RWPE1 (cell line): ENCODE measurements around the gene CCNI.
A peak's percentile ranks its signal among the peaks of the same experiment; 100 is the strongest.

Source experiments
- CTCF ChIA-PET: fragments of 350-600 bp; sonication (Branson Sonifier 250); formaldehyde crosslinking; extraction: SDS; loops from one replicate; lab custom pipeline; 2021; lab: Yijun Ruan, JAX
- POLR2A ChIA-PET: fragments of 400-600 bp; formaldehyde crosslinking; extraction: SDS; loops from one replicate; lab custom pipeline; 2020; ENCODE audit warnings: antibody characterized with exemption; ENCODE audit not compliant: low non-redundant PET; lab: Yijun Ruan, JAX
- DNase-seq: peaks from one replicate; pipeline ENCODE4 v3.0.0; 2012; ENCODE audit warnings: low spot score
- H3K27ac ChIP-seq: fragments of 450-650 bp; 2 replicates; pipeline ENCODE4 v1.5.1; 2017
- CTCF ChIP-seq: fragments of 450-650 bp; conservative IDR thresholded peaks from 2 replicates; pipeline ENCODE4 v1.5.1; 2017; ENCODE audit warnings: low read depth, mild to moderate bottlenecking

CCNI gene

GRCh38 chr4:77100234-77100633 lies 24.4 kb upstream of the CCNI start:
- CTCF ChIA-PET = no interaction called here
- TF ChIP-seq CTCF = no peak
- POLR2A ChIA-PET = no interaction called here
- no peak overlapping the region for H3K27ac ChIP-seq
- DNase-seq = no peak

- H3K27ac ChIP-seq = no peak overlapping the region
- no peak for DNase-seq
- CTCF ChIA-PET = interaction anchor here (0.6 to 0.7 kb wide), 2 partner anchors 13 to 141 kb away, joined by 3 to 4 read pairs; no protein-coding TSS in a partner anchor
- POLR2A ChIA-PET = no interaction called here
- TF ChIP-seq CTCF = no peak
Observed at GRCh38 chr4:77097611-77098010, 21.8 kb upstream of the CCNI start.

- DNase-seq = peak; percentile 58
- ChIA-PET CTCF (interaction anchor here (0.5 to 1.6 kb wide), 20 partner anchors 9 to 1806 kb away, joined by 3 to 19 read pairs (median 4); no protein-coding TSS in a partner anchor), POLR2A (interaction anchor here (0.5 to 1.4 kb wide), 2 partner anchors 9 to 59 kb away, joined by 3 to 4 read pairs; no protein-coding TSS in a partner anchor)
- H3K27ac ChIP-seq = no peak overlapping the region
- peak; percentile 79 for TF ChIP-seq CTCF
Observed at GRCh38 chr4:77095101-77095821, 19.5 kb upstream of the CCNI start.

GRCh38 chr4:77094496-77094895 lies 18.7 kb upstream of the CCNI start:
- DNase-seq = no peak
- no peak overlapping the region for H3K27ac ChIP-seq
- CTCF ChIA-PET = interaction anchor here (0.5 to 1.6 kb wide), 6 partner anchors 10 to 1805 kb away, joined by 3 to 19 read pairs (median 4); no protein-coding TSS in a partner anchor
- no peak for TF ChIP-seq CTCF
- POLR2A ChIA-PET = no interaction called here

GRCh38 chr4:77093401-77093800 lies 17.6 kb upstream of the CCNI start:
- H3K27ac ChIP-seq = peak overlapping the region; percentile 67
- ChIA-PET CTCF (interaction anchor here (1.6 kb wide), 1 partner anchor 11 kb away, joined by 3 read pairs; no protein-coding TSS in a partner anchor), POLR2A (no interaction called here)
- peak; percentile 73 for DNase-seq
- no peak for TF ChIP-seq CTCF

- no peak for TF ChIP-seq CTCF
Observed at GRCh38 chr4:77092975-77093374, 17.2 kb upstream of the CCNI start.

More at GRCh38 chr4:77092975-77093374, 17.2 kb upstream of the CCNI start:
- ChIA-PET CTCF (interaction anchor here (1.6 kb wide), 1 partner anchor 12 kb away, joined by 3 read pairs; no protein-coding TSS in a partner anchor), POLR2A (no interaction called here)
- DNase-seq = peak; percentile 74
- no peak overlapping the region for H3K27ac ChIP-seq
